ENCODE results near the gene GPR89B.
"Not testable (repeated sequence)": the region's sequence is repeated elsewhere in the genome, so short reads cannot be mapped to it uniquely, and the experiment has no call there.

DNA sequence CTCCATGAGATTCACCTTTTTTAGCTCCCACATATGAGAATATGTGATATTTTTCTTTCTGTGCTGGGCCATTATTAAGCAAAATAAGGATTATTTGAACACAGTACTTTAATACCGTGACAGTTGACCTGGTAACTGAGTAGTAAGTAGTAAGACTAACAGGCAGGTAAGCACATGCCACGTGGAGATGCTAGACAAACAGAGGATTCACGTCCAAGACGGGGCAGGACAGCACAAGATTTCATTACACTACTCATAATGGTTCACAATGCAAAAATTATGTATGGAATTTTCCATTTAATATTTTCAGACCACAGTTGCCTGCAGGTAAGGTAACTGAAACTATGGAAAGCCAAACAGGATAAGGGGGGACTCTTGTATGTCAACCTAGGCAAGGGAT, 79.5 kb downstream of the GPR89B start:
- not testable (repeated sequence) for TF ChIP-seq SP1 (IDR thresholded peaks at IDR 0.05); ZNF384 (IDR thresholded peaks at IDR 0.05); PKNOX1 (IDR thresholded peaks at IDR 0.05); ARNT (IDR thresholded peaks at IDR 0.05); FOXK2 (IDR thresholded peaks at IDR 0.05); BHLHE40 (IDR thresholded peaks at IDR 0.05; ENCODE audit: borderline replicate concordance); NFRKB (IDR thresholded peaks at IDR 0.05); ELF4 (IDR thresholded peaks at IDR 0.05); FOXM1 (IDR thresholded peaks at IDR 0.05; ENCODE audit: borderline replicate concordance); FOXA1 (IDR thresholded peaks at IDR 0.05)

All from HEK293T (cell line).